GM19025 (cell line): ENCODE data around the gene RARB.

Experiments
- ATAC-seq: cut with Tn5 transposase; IDR thresholded peaks from one replicate; pipeline ENCODE4 v1.9.1; 2021; ENCODE audit warnings: mild to moderate bottlenecking, low read depth, moderate library complexity; ENCODE audit not compliant: unreplicated experiment

The RARB gene

GRCh38 chr3:25468866-25469319, 40.8 kb downstream of the RARB start:
- no peak for ATAC-seq

DNA sequence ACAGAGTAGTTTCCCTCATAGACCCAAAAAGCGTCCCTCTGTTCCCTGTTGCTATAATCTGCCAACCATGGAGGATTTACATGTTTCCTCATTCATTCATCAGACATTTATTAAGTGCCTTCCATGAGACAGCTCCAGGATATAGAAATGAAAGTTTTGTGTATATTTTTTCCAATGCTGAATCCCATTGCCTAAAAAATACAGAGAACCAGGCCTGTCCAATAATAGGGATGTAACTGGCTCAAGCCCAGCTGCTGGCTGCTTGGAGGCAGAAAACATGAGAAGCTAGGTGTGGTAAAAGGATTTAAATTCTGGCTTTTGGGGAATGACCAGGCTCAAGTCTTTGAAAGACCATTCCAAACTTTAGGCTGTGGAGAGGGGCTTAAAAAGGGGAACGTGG, 41.5 kb downstream of the RARB start:
- no peak for ATAC-seq

- ATAC-seq: no peak
These were observed 43.2 kb downstream of the RARB start for GRCh38 chr3:25471081-25471768.

DNA sequence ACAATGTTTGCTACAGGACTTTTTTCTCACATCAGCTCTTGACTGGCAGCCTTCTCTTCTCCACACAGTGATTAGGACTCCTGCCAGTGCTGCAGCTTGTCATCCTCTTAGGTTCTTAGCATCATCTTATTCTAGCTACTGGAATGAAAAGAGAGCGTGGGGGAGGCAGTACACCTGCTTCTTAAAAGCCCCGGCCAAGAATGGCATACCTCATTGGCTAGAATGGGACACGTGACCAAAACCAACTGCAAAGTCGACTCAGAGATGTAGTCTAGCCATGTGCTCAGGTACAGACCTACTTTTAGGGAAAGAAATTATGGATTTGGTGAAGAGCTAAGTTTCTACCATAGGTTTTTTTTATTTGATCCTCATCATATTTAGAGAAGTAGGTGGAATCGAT, 44.1 kb downstream of the RARB start:
- no peak for ATAC-seq

GRCh38 chr3:25472731-25473130, 44.7 kb downstream of the RARB start:
- ATAC-seq: no peak

DNA sequence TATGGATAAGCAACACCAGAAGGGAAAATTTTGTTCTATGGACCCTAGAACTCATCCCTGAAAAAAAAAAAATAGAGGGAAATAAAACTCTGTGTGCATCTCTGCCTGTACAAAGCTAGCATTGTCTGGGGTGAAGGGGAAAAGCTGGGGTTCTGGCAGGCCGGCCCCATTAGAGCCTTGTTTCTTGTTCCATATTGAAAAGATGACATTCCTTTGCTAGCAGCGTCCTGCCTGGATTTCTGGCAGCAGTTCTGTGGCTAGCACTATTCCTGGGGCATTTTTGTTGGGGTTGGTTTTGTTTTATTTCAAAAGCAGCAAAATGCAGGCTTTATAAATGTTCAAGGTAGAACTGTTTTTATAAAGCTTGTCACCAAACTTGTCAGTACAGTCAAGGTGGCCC, 45.2 kb downstream of the RARB start:
- no peak for ATAC-seq

- ATAC-seq: no peak
These were observed 46.0 kb downstream of the RARB start for GRCh38 chr3:25474052-25474451.

GRCh38 chr3:25476639-25477038, 48.6 kb downstream of the RARB start:
- ATAC-seq: no peak

DNA sequence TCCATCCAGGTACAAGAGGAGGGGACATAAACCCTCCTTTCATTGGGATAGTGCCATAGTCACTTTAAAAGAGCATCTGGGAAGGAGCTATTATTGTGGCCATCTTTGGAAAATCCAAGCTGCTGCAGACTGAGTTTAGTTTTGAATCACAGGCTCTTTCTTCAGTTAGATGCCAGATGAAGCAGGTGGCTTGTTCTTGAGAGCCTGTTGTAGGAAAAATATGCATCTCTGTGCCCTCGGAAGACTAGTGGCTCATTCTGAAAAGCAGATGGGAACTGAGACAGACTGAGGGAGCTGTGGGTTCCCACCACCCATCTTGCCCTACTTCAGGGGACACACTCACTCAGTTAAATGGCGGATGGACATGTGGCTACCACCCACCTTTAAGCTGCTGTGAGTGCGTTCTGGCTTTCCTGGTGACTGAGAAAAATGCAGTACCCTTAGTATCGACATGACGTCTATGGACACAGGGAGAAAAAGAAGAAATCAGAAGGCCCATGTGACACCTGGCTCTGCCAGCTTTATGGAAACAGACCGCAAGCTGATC, 50.2 kb downstream of the RARB start:
- no peak for ATAC-seq

DNA sequence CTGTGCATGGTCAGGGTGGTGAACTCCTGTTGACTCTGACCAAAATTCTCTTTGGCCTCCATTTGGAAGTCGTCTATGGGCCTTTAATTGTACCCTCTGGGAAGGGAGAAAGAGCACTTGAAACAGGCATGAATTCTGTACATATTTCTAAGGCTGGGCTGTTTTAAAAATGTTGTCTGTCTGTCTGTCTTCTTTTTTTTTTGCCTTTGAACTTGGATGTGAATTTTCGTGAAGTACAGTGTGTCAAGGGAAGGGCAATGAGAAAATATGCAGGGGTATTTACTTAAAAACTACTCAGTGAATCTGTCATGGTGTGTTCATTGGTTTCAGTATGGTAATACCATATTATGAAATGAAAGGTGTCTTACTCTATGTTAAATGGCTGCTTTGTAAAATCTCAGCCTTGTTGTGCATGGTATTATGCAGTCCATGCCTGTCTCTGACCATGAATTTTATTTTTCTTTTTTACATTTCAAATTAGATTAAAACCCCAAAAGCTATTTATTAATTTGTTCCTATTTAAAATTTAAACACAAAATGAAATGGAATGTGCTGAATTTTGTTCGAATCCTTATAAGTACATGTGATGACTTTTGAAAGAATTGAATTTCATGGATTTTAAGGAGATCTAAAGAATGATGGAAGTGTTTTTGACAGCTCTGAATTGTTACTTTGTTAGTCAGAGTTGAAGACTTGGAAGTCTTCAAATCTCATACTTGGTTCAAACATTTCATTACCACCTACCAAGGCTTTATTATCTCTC, 51.1 kb downstream of the RARB start:
- ATAC-seq: no peak

- no peak for ATAC-seq
These were observed 51.6 kb downstream of the RARB start for GRCh38 chr3:25479727-25480010.

DNA sequence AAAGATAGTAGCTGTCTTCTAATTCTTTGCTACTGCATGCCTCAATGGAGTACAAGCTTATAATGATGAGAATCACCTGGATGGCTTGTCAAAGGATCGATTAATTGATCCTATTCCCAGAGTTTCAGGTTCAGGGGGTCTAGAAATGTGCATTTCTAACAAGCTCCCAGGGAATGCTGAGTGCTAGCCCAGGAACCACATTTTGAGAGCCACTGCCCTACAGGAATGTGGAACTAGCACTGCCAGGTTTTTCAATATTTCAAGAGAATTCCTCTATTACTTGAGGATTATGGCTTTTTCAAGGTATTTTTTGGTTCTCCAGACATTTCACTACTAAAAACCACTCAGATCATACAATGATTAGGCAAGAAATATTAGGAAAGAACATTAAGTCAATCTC, 52.7 kb downstream of the RARB start:
- ATAC-seq: no peak

GRCh38 chr3:25481386-25481785, 53.3 kb downstream of the RARB start:
- ATAC-seq: no peak

DNA sequence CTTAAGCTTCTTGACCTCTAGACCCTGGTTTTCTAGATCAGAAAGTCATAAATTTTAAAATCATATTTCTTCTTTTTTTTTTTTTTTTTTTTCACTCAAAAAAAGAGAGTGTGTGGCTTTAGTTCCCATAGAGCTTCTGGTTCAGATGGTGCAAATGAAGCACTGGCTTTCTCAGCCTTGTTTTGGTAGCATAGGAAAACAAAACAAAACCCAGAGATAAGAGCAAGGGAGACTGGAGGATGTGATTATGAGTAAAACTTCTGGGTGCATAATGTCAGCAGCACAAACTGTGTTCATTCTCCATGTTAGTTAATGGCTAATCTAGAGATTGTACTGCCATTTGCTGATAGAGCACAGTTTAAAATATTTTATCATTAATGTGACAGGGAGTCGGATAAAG, 55.4 kb downstream of the RARB start:
- ATAC-seq: no peak

GRCh38 chr3:25485673-25486072, 57.6 kb downstream of the RARB start:
- ATAC-seq: no peak

GRCh38 chr3:25486932-25487331, 58.9 kb downstream of the RARB start:
- no peak for ATAC-seq

GRCh38 chr3:25489858-25490593, 62.0 kb downstream of the RARB start:
- no peak for ATAC-seq

DNA sequence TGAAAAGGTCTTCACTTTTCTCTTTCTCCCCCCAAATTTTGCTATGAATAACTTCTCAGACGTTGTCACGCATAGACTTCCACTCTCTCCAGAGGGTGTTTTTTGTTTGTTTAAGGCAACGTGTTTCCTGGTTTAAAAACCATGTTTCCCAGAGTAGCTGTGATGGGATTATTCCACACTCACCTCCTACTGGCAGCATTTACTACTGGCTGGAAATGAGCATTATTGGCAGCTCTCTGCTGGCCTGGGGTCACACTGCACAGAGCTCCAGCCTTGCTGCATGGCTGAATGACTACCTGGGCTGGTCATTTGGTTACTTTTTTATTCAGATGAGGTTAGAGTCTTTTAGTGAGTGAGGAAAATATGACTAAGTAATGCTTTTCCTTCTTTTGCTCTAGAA, 65.2 kb downstream of the RARB start:
- no peak for ATAC-seq

GRCh38 chr3:25493786-25494185, 65.7 kb downstream of the RARB start:
- ATAC-seq: no peak

DNA sequence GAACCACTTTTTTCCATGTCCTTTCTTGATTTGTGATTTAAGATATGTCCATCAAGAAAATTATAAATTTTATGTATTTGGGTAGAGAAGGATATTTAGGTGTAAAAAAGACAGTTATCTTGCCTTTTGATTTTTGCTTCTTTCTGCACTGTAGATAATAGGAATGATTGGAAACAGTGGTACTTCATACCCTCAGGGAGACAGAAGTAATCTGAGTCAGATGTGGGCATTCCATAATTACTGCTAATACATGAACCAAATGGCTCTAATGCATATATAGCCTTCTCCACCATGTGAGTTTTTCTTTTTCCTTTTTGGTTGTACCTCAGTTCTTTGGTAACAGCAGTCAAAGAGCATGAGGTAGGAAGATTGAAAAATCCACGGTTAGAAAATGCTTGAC, 67.2 kb downstream of the RARB start:
- no peak for ATAC-seq

GRCh38 chr3:25495726-25496253, 67.7 kb downstream of the RARB start:
- no peak for ATAC-seq
